Stomach (tissue), 4 donors: ENCODE results near the gene ZPBP2.

ENCODE experiments used
- CTCF ChIP-seq, 7 experiments: fragments of 450-650 bp in 4 of 7; fragments of 200-600 bp in 3 of 7; sonication (generic) in 3 of 7; IDR thresholded peaks; one replicate each; pipeline ENCODE4 v1.5.1; 2016 to 2019; ENCODE audit warnings: antibody characterized with exemption in 7 of 7, control low read depth in 2 of 7, mild to moderate bottlenecking in 1 of 7
- POLR2A ChIP-seq, 4 donors: fragments of 450-650 bp; IDR thresholded peaks; one replicate each; pipeline ENCODE4 v1.6.1; 2016; ENCODE audit warnings: antibody characterized with exemption in 4 of 4, control low read depth in 2 of 4, mild to moderate bottlenecking in 1 of 4, moderate library complexity in 1 of 4
- POLR2AphosphoS5 ChIP-seq, 3 donors: sonication (generic); formaldehyde crosslinking; IDR thresholded peaks; one replicate each; pipeline ENCODE4 v1.6.1; 2016; ENCODE audit warnings: antibody characterized with exemption in 3 of 3

DNA sequence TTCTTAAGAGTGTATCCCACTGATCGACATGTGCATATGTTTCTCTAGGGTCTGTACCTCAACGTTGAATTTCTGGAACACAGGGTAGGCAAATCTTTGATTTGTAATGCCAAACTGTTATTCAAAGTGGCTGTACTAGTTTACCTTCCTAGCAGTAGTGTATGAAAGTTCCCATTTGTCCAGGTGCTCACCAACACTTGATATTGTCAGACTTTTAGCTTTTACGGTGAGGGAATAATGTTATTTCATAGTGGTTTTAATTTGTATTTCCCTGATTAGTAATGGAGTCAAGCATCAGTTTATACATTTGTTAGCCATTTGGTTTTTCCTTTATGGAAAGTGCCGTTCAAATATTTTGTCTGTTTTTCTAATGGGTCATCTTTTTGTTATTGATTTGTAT lies 30.1 kb downstream of the ZPBP2 start:
- no peak for TF ChIP-seq CTCF (IDR thresholded peaks at IDR 0.05)
- no peak for TF ChIP-seq POLR2AphosphoS5 (IDR thresholded peaks at IDR 0.05)
- TF ChIP-seq POLR2A (IDR thresholded peaks at IDR 0.05) = no peak
